Measurements from ENCODE around the gene TMEM232. TPM values are rescaled to one million over a fixed set of nuclear protein-coding genes. Genes with fewer than 3 reads are reported as not detected.

TMEM232 gene
- total and polyA plus RNA-seq, 2 donors (not counting 3 experiments of a cell fraction or from before 2014, with no cell fraction given): 0.17 to 0.38 TPM

GRCh38 chr5:110383231-110383630 is 343.2 kb downstream of the TMEM232 start:
- H3K27ac ChIP-seq (ENCODE audit: insufficient read depth, low read depth, low read length): no peak overlapping the region
- no TSS peak for BruUV-seq (replicated peaks)
- no peak for TF ChIP-seq EZH2 (IDR thresholded peaks at IDR 0.05; ENCODE audit: borderline replicate concordance, low read depth, low read length, severe bottlenecking)
- TF ChIP-seq FOS (IDR thresholded peaks at IDR 0.05; ENCODE audit: borderline replicate concordance, insufficient read depth, low read length): no peak
- TF ChIP-seq JUN (IDR thresholded peaks at IDR 0.05; ENCODE audit: borderline replicate concordance, insufficient read depth, insufficient read length, low read depth): no peak
- no peak for TF ChIP-seq MYC (IDR thresholded peaks at IDR 0.05; ENCODE audit: low read depth, low read length)
- TF ChIP-seq CTCF (IDR thresholded peaks at IDR 0.05; ENCODE audit: extremely low read depth in 1 of 2, insufficient read depth in 1 of 2, low read depth in 1 of 2, low read length in 2 of 2): no peak
- TF ChIP-seq, protein P1, sequence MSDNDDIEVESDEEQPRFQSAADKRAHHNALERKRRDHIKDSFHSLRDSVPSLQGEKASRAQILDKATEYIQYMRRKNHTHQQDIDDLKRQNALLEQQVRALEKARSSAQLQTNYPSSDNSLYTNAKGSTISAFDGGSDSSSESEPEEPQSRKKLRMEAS (IDR thresholded peaks at IDR 0.05; ENCODE audit: insufficient read depth, insufficient read length): no peak
- TF ChIP-seq POLR2A (IDR thresholded peaks at IDR 0.05; ENCODE audit: low read depth, low read length): no peak
- no peak for TF ChIP-seq GATA2 (IDR thresholded peaks at IDR 0.05; ENCODE audit: insufficient read depth, insufficient read length, low read depth, low read length)
- TF ChIP-seq POLR2AphosphoS5 (IDR thresholded peaks at IDR 0.05; ENCODE audit: insufficient read depth, low read depth, low read length): no peak
- no peaks in the 10 kb centered on the region for H3K4me1 ChIP-seq (ENCODE audit: control insufficient read depth, extremely low read depth, insufficient read depth, low read length)
- FAIRE-seq: no peak
- H3K4me3 ChIP-seq (replicated peaks in 1 of 3; ENCODE audit: insufficient read depth in 1 of 3, low read depth in 1 of 3, low read length in 3 of 3): no peak overlapping the region
- H3K79me2 ChIP-seq (ENCODE audit: control insufficient read depth, insufficient read depth, low read length): no peaks in the 10 kb centered on the region
- H2AFZ ChIP-seq (ENCODE audit: low read depth, low read length): no peak overlapping the region
- no peaks in the 10 kb centered on the region for H3K9me3 ChIP-seq (replicated peaks; ENCODE audit: control insufficient read depth, insufficient read depth, low read length)
- DNase-seq (ENCODE audit: low read depth, low spot score): no peak
- ChIA-PET POLR2A (no interaction called here), CTCF (no interaction called here)
- H3K9me1 ChIP-seq (replicated peaks; ENCODE audit: control insufficient read depth, extremely low read depth, insufficient read depth, low read length): no peaks in the 10 kb centered on the region
- dilution Hi-C loops (cut with MboI; ENCODE audit: extremely low pct_ligation_motif_present, low sequenced_read_pairs) (no loop called here), intact Hi-C loops (cut with micrococcal nuclease) (no loop called here)
- H3K9ac ChIP-seq (replicated peaks; ENCODE audit: extremely low read depth, insufficient read depth, low read length): no peak overlapping the region
- H3K36me3 ChIP-seq (ENCODE audit: control insufficient read depth in 2 of 2, extremely low read depth in 1 of 2, insufficient read depth in 2 of 2, low read length in 2 of 2): no peaks in the 10 kb centered on the region
- H3K27me3 ChIP-seq (ENCODE audit: control insufficient read depth in 2 of 2, insufficient read depth in 2 of 2, low read length in 2 of 2): no peaks in the 10 kb centered on the region
- H3K4me2 ChIP-seq (ENCODE audit: insufficient read depth, low read length): no peak overlapping the region
- no peaks in the 10 kb centered on the region for H4K20me1 ChIP-seq (replicated peaks; ENCODE audit: control insufficient read depth, extremely low read depth, insufficient read depth, low read length)
